NCI-H345 (cell line): Measurements from ENCODE around the gene PKM.

Experiments used
- DNase-seq: peaks from one replicate; lab custom pipeline; 2025; lab: John Stamatoyannopoulos, UW

The PKM gene

GRCh38 chr15:72235298-72235697 lies 4.3 kb upstream of the PKM start:
- DNase-seq, result no peak

- no peak for DNase-seq
Measured at GRCh38 chr15:72233769-72234168, 2.8 kb upstream of the PKM start.

- peak; percentile 5 for DNase-seq
Measured at GRCh38 chr15:72231833-72232478, 966 bp upstream of the PKM start.

- DNase-seq, result peak; percentile 80
Measured at GRCh38 chr15:72230197-72231065, 559 bp downstream of the PKM start.

GRCh38 chr15:72229947-72230196 lies 1.1 kb downstream of the PKM start:
- no peak for DNase-seq

GRCh38 chr15:72229076-72229946 lies 1.7 kb downstream of the PKM start:
- DNase-seq, result no peak

- no peak for DNase-seq
Measured at GRCh38 chr15:72227720-72228119, 3.3 kb downstream of the PKM start.

- no peak for DNase-seq
Measured at GRCh38 chr15:72227192-72227586, 3.8 kb downstream of the PKM start.

- no peak for DNase-seq
Measured at GRCh38 chr15:72223278-72223677, 7.7 kb downstream of the PKM start.

GRCh38 chr15:72222393-72222792 lies 8.6 kb downstream of the PKM start:
- DNase-seq, result no peak

- no peak for DNase-seq
Measured at GRCh38 chr15:72220687-72221086, 10.3 kb downstream of the PKM start.

- DNase-seq, result no peak
Measured at GRCh38 chr15:72217216-72217615, 13.8 kb downstream of the PKM start.

- DNase-seq, result no peak
Measured at GRCh38 chr15:72216079-72216478, 14.9 kb downstream of the PKM start.

GRCh38 chr15:72207558-72208085 lies 23.4 kb downstream of the PKM start:
- no peak for DNase-seq

- DNase-seq, result no peak
Measured at GRCh38 chr15:72206677-72207000, 24.4 kb downstream of the PKM start.

- DNase-seq, result no peak
Measured at GRCh38 chr15:72205896-72206676, 24.9 kb downstream of the PKM start.

GRCh38 chr15:72205273-72205672 lies 25.7 kb downstream of the PKM start:
- no peak for DNase-seq

GRCh38 chr15:72203507-72203837 lies 27.5 kb downstream of the PKM start:
- DNase-seq, result peak; percentile 60

- DNase-seq, result no peak
Measured at GRCh38 chr15:72202801-72203506, 28.0 kb downstream of the PKM start.

- no peak for DNase-seq
Measured at GRCh38 chr15:72202302-72202701, 28.7 kb downstream of the PKM start.

- no peak for DNase-seq
Measured at GRCh38 chr15:72201391-72201921, 29.5 kb downstream of the PKM start.
